ENCODE data around the gene ADIPOQ.
"Not testable (repeated sequence)": the region's sequence is repeated elsewhere in the genome, so short reads cannot be mapped to it uniquely, and the experiment has no call there.

DNA sequence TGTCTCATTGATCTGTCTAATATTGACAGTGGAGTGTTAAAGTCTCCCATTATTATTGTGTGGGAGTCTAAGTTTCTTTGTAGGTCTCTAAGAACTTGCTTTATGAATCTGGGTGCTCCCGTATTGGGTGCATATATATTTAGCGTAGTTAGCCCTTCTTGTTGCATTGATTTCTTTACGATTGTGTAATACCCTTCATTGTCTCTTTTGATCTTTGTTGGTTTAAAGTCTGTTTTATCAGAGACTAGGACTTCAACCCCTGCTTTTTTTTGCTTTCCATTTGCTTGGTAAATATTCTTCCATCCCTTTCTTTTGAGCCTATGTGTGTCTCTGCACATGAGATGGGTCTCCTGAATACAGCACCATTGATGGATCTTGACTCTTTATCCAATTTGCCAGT is 64.6 kb downstream of the ADIPOQ start:
- not testable (repeated sequence) for TF ChIP-seq MXI1 (IDR thresholded peaks at IDR 0.05; ENCODE audit: borderline replicate concordance, low read depth, low read length); POLR2A (IDR thresholded peaks at IDR 0.05; ENCODE audit: low read depth, low read length); RAD21 (IDR thresholded peaks at IDR 0.05; ENCODE audit: low read length); FOS (IDR thresholded peaks at IDR 0.05; ENCODE audit: low read depth, low read length); RCOR1 (IDR thresholded peaks at IDR 0.05; ENCODE audit: insufficient replicate concordance, low read length); BHLHE40 (IDR thresholded peaks at IDR 0.05; ENCODE audit: low read depth, low read length); RFX5 (IDR thresholded peaks at IDR 0.05; ENCODE audit: low read depth, low read length); SMC3 (IDR thresholded peaks at IDR 0.05; ENCODE audit: low read depth, low read length); MAZ (IDR thresholded peaks at IDR 0.05; ENCODE audit: borderline replicate concordance, low read depth, low read length)
- TF ChIP-seq, protein P1, sequence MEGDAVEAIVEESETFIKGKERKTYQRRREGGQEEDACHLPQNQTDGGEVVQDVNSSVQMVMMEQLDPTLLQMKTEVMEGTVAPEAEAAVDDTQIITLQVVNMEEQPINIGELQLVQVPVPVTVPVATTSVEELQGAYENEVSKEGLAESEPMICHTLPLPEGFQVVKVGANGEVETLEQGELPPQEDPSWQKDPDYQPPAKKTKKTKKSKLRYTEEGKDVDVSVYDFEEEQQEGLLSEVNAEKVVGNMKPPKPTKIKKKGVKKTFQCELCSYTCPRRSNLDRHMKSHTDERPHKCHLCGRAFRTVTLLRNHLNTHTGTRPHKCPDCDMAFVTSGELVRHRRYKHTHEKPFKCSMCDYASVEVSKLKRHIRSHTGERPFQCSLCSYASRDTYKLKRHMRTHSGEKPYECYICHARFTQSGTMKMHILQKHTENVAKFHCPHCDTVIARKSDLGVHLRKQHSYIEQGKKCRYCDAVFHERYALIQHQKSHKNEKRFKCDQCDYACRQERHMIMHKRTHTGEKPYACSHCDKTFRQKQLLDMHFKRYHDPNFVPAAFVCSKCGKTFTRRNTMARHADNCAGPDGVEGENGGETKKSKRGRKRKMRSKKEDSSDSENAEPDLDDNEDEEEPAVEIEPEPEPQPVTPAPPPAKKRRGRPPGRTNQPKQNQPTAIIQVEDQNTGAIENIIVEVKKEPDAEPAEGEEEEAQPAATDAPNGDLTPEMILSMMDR (conservative IDR thresholded peaks at IDR 0.05; ENCODE audit: low read depth, low read length): not testable (repeated sequence)
- TF ChIP-seq, protein P2, sequence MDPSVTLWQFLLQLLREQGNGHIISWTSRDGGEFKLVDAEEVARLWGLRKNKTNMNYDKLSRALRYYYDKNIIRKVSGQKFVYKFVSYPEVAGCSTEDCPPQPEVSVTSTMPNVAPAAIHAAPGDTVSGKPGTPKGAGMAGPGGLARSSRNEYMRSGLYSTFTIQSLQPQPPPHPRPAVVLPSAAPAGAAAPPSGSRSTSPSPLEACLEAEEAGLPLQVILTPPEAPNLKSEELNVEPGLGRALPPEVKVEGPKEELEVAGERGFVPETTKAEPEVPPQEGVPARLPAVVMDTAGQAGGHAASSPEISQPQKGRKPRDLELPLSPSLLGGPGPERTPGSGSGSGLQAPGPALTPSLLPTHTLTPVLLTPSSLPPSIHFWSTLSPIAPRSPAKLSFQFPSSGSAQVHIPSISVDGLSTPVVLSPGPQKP (IDR thresholded peaks at IDR 0.05; ENCODE audit: borderline replicate concordance, low read depth, low read length): not testable (repeated sequence)
